BJ (cell line): ENCODE measurements around the gene PAIP2. TPM values are rescaled to one million over a fixed set of nuclear protein-coding genes. Genes with fewer than 3 reads are reported as not detected.

Experiments
- CTCF ChIA-PET: fragments of 350-600 bp; formaldehyde crosslinking; extraction: SDS; loops from one replicate; lab custom pipeline; 2021; ENCODE audit warnings: antibody characterized with exemption, inconsistent platforms; lab: Yijun Ruan, JAX
- POLR2A ChIA-PET: fragments of 300-600 bp; sonication (Branson Sonifier 250); formaldehyde crosslinking; extraction: SDS; loops from one replicate; lab custom pipeline; 2021; ENCODE audit warnings: antibody characterized with exemption; lab: Charles Lee
- DNase-seq: peaks from one replicate; pipeline ENCODE4 v3.0.0-alpha.2; 2011; ENCODE audit warnings: low read depth
- H3K27me3 ChIP-seq: 2 replicates; pipeline ENCODE4 v1.6.0; 2011; ENCODE audit warnings: low read length; ENCODE audit not compliant: control insufficient read depth, insufficient read depth
- H3K36me3 ChIP-seq: 2 replicates; pipeline ENCODE4 v1.5.1; 2011; ENCODE audit warnings: low read length; ENCODE audit not compliant: control insufficient read depth, insufficient read depth
- H3K4me3 ChIP-seq: 2 replicates; pipeline ENCODE4 v1.5.1; 2011; ENCODE audit warnings: low read depth, mild to moderate bottlenecking, control low read depth, low read length
- polyA plus RNA-seq: library from polyadenylated mRNA; depleted of rRNA; stranded (reverse); fragments of >200 nt; gene quantifications from 2 replicates; pipeline ENCODE4 v1.2.3, GENCODE V29; 2011
- TF ChIP-seq, protein P1 (sequence below): IDR thresholded peaks from 2 replicates; pipeline ENCODE4 v1.5.1; 2011; ENCODE audit warnings: low read depth, mild to moderate bottlenecking, control low read depth, inconsistent platforms, low read length, moderate library complexity; ENCODE audit not compliant: insufficient read depth

The PAIP2 gene
- polyA plus RNA-seq, 1 experiment = 35.4 TPM

GRCh38 chr5:139402561-139403158 lies 61.0 kb downstream of the PAIP2 start:
- DNase-seq = no peak
- H3K27me3 ChIP-seq = no peaks in the 10 kb centered on the region
- ChIA-PET POLR2A (no interaction called here), CTCF (interaction anchor here (0.9 to 2.7 kb wide), 5 partner anchors 12 to 112 kb away, joined by 3 to 8 read pairs (median 3); no protein-coding TSS in a partner anchor)
- TF ChIP-seq, protein P1, sequence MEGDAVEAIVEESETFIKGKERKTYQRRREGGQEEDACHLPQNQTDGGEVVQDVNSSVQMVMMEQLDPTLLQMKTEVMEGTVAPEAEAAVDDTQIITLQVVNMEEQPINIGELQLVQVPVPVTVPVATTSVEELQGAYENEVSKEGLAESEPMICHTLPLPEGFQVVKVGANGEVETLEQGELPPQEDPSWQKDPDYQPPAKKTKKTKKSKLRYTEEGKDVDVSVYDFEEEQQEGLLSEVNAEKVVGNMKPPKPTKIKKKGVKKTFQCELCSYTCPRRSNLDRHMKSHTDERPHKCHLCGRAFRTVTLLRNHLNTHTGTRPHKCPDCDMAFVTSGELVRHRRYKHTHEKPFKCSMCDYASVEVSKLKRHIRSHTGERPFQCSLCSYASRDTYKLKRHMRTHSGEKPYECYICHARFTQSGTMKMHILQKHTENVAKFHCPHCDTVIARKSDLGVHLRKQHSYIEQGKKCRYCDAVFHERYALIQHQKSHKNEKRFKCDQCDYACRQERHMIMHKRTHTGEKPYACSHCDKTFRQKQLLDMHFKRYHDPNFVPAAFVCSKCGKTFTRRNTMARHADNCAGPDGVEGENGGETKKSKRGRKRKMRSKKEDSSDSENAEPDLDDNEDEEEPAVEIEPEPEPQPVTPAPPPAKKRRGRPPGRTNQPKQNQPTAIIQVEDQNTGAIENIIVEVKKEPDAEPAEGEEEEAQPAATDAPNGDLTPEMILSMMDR = peak; percentile 45
- no peak overlapping the region for H3K4me3 ChIP-seq
- H3K36me3 ChIP-seq = no peaks in the 10 kb centered on the region

GRCh38 chr5:139403418-139403786 lies 61.7 kb downstream of the PAIP2 start:
- no peak for DNase-seq
- no peaks in the 10 kb centered on the region for H3K36me3 ChIP-seq
- CTCF ChIA-PET = interaction anchor here (0.9 to 2.7 kb wide), 4 partner anchors 13 to 111 kb away, joined by 3 to 8 read pairs (median 4); no protein-coding TSS in a partner anchor
- POLR2A ChIA-PET = interaction anchor here (0.8 kb wide), 1 partner anchor 34 kb away, joined by 3 read pairs; no protein-coding TSS in a partner anchor
- H3K4me3 ChIP-seq = peak overlapping the region; percentile 64
- TF ChIP-seq, protein P1 = no peak
- no peaks in the 10 kb centered on the region for H3K27me3 ChIP-seq

DNA sequence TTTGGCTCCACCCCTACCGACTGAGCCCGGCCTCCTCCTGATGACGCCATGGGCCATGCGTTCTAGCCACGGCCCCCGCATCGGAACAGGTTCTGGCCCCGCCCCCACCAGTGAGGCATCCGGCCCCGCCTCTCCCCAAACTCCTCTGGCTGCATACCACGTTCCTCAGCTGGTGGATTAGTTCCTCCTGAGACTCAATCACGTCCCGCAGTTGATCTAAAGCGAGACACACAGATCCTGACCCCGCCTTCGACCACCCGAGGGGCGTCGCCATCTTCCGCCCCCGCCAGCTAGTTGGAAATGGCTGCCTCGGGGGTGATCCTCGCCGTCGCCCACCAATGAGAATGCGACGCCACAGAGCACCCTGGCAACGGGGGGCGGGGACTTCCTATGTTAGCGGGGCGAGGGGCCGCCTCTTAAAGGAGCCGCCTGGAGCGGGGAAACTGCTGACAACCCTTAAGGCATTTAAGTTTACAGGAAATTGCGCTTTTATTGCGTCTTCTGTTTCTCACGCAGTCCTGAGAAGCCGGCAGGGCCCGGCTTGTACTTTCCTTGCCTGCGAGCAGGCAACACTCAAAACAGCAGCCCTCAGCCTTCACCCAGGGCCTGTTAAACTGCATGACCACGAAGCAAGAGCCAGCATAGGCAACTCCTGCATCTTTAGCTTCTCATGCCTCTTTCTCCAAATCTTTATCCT lies 62.3 kb downstream of the PAIP2 start, which contains the start of gene SPATA24:
Gene SPATA24, minus strand, starts transcription at position 303 of the 697 bp plus-strand sequence. Its CDS starts 29 bp downstream, at position 274.
- ChIA-PET CTCF (interaction anchor here (0.9 to 2.7 kb wide), 5 partner anchors 9 to 110 kb away, joined by 3 to 8 read pairs (median 3); partner anchors contain the start of gene PROB1), POLR2A (interaction anchor here (0.8 kb wide), 1 partner anchor 34 kb away, joined by 3 read pairs; no protein-coding TSS in a partner anchor)
- peak; percentile 90 for DNase-seq
- Histone ChIP-seq H3K27me3 (no peaks in the 10 kb centered on the region), H3K4me3 (peak within 1 kb of the TSS; percentile 64), H3K36me3 (no peaks in the 10 kb centered on the region)
- TF ChIP-seq, protein P1 = no peak

DNA sequence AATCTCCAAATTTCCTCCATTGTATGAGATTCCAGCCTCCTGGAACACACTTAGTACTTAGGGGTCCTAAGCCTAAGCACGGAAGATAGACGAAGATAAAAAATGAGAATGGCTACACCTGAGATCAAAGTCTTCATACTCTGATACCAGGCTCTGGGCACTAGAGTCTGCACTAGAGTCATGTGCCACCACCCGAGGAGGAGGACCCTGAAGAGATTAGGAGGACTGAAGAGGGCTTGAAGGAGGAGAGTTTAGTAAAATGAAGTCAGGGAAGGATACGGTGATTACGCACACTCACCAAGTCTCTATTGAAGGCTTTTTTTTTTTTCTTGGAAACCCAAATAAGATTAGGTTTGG lies 62.8 kb downstream of the PAIP2 start:
- CTCF ChIA-PET = interaction anchor here (1.0 to 2.7 kb wide), 3 partner anchors 10 to 110 kb away, joined by 3 to 8 read pairs (median 4); partner anchors contain the start of gene PROB1
- Histone ChIP-seq H3K4me3 (peak overlapping the region; percentile 64), H3K36me3 (no peaks in the 10 kb centered on the region), H3K27me3 (no peaks in the 10 kb centered on the region)
- POLR2A ChIA-PET = no interaction called here
- DNase-seq = no peak
- TF ChIP-seq, protein P1 = no peak

GRCh38 chr5:139406963-139407362 lies 65.3 kb downstream of the PAIP2 start:
- H3K4me3 ChIP-seq = no peak overlapping the region
- POLR2A ChIA-PET = no interaction called here
- H3K27me3 ChIP-seq = no peaks in the 10 kb centered on the region
- no peak for DNase-seq
- CTCF ChIA-PET = interaction anchor here (1.2 to 1.7 kb wide), 5 partner anchors 11 to 110 kb away, joined by 3 to 4 read pairs (median 4); no protein-coding TSS in a partner anchor
- TF ChIP-seq, protein P1 = no peak
- H3K36me3 ChIP-seq = no peaks in the 10 kb centered on the region
